ENCODE data around the gene PINLYP.

The PINLYP gene

GRCh38 chr19:43628646-43629326 is 53.2 kb downstream of the PINLYP start:
- DNase-seq (ENCODE audit: low read depth in 1 of 2, low spot score in 1 of 2) = no peak

- no peak for DNase-seq (ENCODE audit: low read depth in 1 of 2, low spot score in 1 of 2)
These were observed 55.9 kb downstream of the PINLYP start for GRCh38 chr19:43631491-43631890.
